ENCODE data around the gene USP47.

DNA sequence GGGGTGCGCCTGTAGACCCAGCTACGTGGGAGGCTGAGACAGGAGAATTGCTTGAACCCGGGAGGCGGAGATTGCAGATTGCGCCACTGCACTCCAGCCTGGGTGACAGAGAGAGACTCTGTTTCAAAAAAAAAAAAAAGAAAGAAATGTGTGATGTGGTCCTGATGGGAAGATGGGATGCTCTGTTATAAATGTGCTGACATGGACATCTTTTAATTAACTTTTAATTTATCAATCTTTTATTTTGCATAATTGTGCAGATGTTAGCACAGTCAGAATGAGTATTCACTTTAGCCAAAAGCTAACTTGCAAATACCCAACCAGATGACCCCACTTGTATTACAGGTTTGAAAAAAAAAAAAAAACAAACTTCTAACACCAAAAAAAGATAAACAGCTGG, 23.8 kb upstream of the USP47 start:
- TF ChIP-seq CTCF (IDR thresholded peaks at IDR 0.05) (no peak), ZFX (IDR thresholded peaks at IDR 0.05; ENCODE audit: borderline replicate concordance) (no peak)

Measured in 22Rv1 (cell line).